ENCODE measurements around the gene TIPRL.

DNA sequence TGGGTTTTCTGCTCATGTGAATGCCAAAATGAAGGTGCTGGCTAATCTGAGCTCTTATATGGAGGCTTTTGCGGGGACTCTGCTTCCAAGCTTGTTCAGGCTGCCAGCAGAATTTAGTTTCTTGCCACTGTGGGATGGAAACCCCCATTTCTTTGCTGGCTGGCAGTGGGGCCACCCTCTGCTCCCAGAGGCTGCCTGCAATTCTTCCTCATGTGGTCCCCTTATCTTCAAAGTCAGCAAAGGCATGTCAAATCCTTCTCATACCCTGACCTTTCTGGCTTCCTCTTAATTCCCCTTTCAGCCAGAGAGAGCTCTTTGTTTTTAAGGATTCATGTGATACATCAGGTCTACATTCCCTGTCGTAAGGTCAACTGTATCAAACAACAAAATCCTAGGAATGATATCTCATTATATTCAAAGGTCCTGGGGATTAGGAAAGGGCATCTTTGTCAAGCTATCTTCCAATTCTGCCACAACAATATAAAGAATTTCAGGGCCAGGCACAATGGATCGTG is 36.8 kb upstream of the TIPRL start:
- TF ChIP-seq, protein P1, sequence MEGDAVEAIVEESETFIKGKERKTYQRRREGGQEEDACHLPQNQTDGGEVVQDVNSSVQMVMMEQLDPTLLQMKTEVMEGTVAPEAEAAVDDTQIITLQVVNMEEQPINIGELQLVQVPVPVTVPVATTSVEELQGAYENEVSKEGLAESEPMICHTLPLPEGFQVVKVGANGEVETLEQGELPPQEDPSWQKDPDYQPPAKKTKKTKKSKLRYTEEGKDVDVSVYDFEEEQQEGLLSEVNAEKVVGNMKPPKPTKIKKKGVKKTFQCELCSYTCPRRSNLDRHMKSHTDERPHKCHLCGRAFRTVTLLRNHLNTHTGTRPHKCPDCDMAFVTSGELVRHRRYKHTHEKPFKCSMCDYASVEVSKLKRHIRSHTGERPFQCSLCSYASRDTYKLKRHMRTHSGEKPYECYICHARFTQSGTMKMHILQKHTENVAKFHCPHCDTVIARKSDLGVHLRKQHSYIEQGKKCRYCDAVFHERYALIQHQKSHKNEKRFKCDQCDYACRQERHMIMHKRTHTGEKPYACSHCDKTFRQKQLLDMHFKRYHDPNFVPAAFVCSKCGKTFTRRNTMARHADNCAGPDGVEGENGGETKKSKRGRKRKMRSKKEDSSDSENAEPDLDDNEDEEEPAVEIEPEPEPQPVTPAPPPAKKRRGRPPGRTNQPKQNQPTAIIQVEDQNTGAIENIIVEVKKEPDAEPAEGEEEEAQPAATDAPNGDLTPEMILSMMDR (IDR thresholded peaks at IDR 0.05), result no peak
- TF ChIP-seq POLR2A (IDR thresholded peaks at IDR 0.05), result no peak

Measured in heart left ventricle (tissue), 13 donors.